Psoas muscle (tissue), 8 donors: ENCODE results near the gene STMN1. TPM values are rescaled to one million over a fixed set of nuclear protein-coding genes. Genes with fewer than 3 reads are reported as not detected.
"Not testable (repeated sequence)": the region's sequence is repeated elsewhere in the genome, so short reads cannot be mapped to it uniquely, and the experiment has no call there.

ENCODE experiments used
- ATAC-seq, 4 donors: fragments of 200-7000 bp; cut with Tn5 transposase; one replicate each; pipeline ENCODE4 v1.9.1; 2020; ENCODE audit warnings: moderate library complexity in 3 of 4, mild to moderate bottlenecking in 2 of 4
- DNase-seq, 2 donors: peaks; one replicate each; pipeline ENCODE4 v3.0.0-alpha.2; 2020
- H3K27ac ChIP-seq: fragments of 200-600 bp; one replicate; pipeline ENCODE4 v1.8.0; 2022
- H3K27me3 ChIP-seq, 3 donors: fragments of 200-600 bp in 1 of 3; one replicate each; pipeline versions ENCODE4 v1.6.1 to v1.8.0; 2013 to 2022; ENCODE audit warnings: low read length in 2 of 3, mild to moderate bottlenecking in 2 of 3, moderate library complexity in 1 of 3; ENCODE audit not compliant: insufficient read depth in 3 of 3
- H3K36me3 ChIP-seq, 2 donors: fragments of 200-600 bp in 1 of 2; one replicate each; pipeline versions ENCODE4 v1.6.1 to v1.8.0; 2013 to 2022; ENCODE audit warnings: low read depth in 1 of 2, mild to moderate bottlenecking in 1 of 2, moderate library complexity in 1 of 2; ENCODE audit not compliant: insufficient read depth in 1 of 2
- H3K4me1 ChIP-seq: fragments of 200-600 bp; one replicate; pipeline ENCODE4 v1.8.0; 2022
- H3K4me3 ChIP-seq: fragments of 200-600 bp; one replicate; pipeline ENCODE4 v1.8.0; 2022; ENCODE audit warnings: mild to moderate bottlenecking
- H3K9me3 ChIP-seq: fragments of 200-600 bp; one replicate; pipeline ENCODE4 v1.8.0; 2022
- CTCF ChIP-seq: fragments of 200-600 bp; IDR thresholded peaks from one replicate; pipeline ENCODE4 v1.8.0; 2022; ENCODE audit warnings: antibody characterized with exemption
- WGBS, 3 donors: extraction: QIAGEN DNeasy Blood & Tissue Kit; methylation state at CpG; one replicate each; pipeline versions ENCODE4 v1.1.6 to v1.1.7; 2013; 5-methylcytosine and 5-hydroxymethylcytosine counted together
- intact Hi-C, 2 donors: fragments of 100-400 bp; cut with DNase I; formaldehyde crosslinking; loops; one replicate each; pipeline versions ENCODE4 v1.11.0 to v1.14.2; 2022
- polyA plus RNA-seq, 3 donors: library from polyadenylated mRNA; stranded (reverse); fragments of 200-250 nt; gene quantifications; one replicate each; pipeline ENCODE4 v1.2.3, GENCODE V29; 2013
- total RNA-seq, 4 donors: library from RNA; stranded (reverse); fragmentation: NEBNext Ultra II Directional in 2 of 4; extraction: Animal tissue kit (Norgen Biotek cat#: 25700) in 2 of 4; gene quantifications; one replicate each; pipeline versions ENCODE4 v1.2.1 to v1.2.4, GENCODE V29; 2021 to 2023
- donor health status: healthy with polysubstance abuse.
- donor health status: DM: no; HTN: no; CAD: no; lungs with moderate emphysema.
- donor health status: Bipolar disorder and iron deficiency.
- donor health status: healthy.
- donor health status: DM: yes; HTN: yes; CAD: no.
- donor health status: DM: no; HTN: no; CAD: no.
- donor health status: DM: no; HTN: no; CAD: no.
- donor health status: DM: yes; HTN: yes; CAD: no.

Gene STMN1
- total and polyA plus RNA-seq, 7 donors, result 7.6 to 29.2 (median 14.3) TPM

- no peak for ATAC-seq
- Histone ChIP-seq H3K36me3 (no peaks in the 10 kb centered on the region), H3K4me1 (no peaks in the 10 kb centered on the region), H3K27me3 (no peaks in the 10 kb centered on the region), H3K27ac (no peak overlapping the region), H3K9me3 (no peaks in the 10 kb centered on the region), H3K4me3 (no peak overlapping the region)
- intact Hi-C loops, result no loop called here
- no peak for TF ChIP-seq CTCF
- 53 to 74% (median 67%) methylated on average over 4 of the region's 4 CpGs for WGBS, 3 donors
- DNase-seq, result no peak
Measured at GRCh38 chr1:25948641-25949040, 42.4 kb upstream of the STMN1 start.

GRCh38 chr1:25947027-25947426, 40.8 kb upstream of the STMN1 start:
- Histone ChIP-seq H3K4me3 (no peak overlapping the region), H3K9me3 (no peaks in the 10 kb centered on the region), H3K36me3 (no peaks in the 10 kb centered on the region), H3K4me1 (no peaks in the 10 kb centered on the region), H3K27me3 (no peaks in the 10 kb centered on the region), H3K27ac (no peak overlapping the region)
- WGBS, 3 donors, result 95 to 99% (median 98%) methylated on average over 2 of the region's 2 CpGs
- ATAC-seq (no peak), DNase-seq (no peak)
- intact Hi-C loops, result no loop called here
- TF ChIP-seq CTCF, result no peak

GRCh38 chr1:25945761-25946160, 39.5 kb upstream of the STMN1 start:
- H3K9me3 ChIP-seq, result no peaks in the 10 kb centered on the region
- no peak overlapping the region for H3K27ac ChIP-seq
- WGBS, 3 donors, result 88 to 92% (median 89%) methylated on average over 5 of the region's 5 CpGs
- H3K4me1 ChIP-seq, result no peaks in the 10 kb centered on the region
- H3K36me3 ChIP-seq, result no peaks in the 10 kb centered on the region
- no peak for ATAC-seq
- TF ChIP-seq CTCF, result no peak
- H3K4me3 ChIP-seq, result no peak overlapping the region
- DNase-seq, result no peak
- no peaks in the 10 kb centered on the region for H3K27me3 ChIP-seq
- intact Hi-C loops, result no loop called here

GRCh38 chr1:25944986-25945385, 38.8 kb upstream of the STMN1 start:
- WGBS, 3 donors, result 86 to 88% (median 87%) methylated on average over 3 of the region's 3 CpGs
- H3K9me3 ChIP-seq, result no peaks in the 10 kb centered on the region
- no peak for ATAC-seq
- no peaks in the 10 kb centered on the region for H3K36me3 ChIP-seq
- TF ChIP-seq CTCF, result no peak
- no peak overlapping the region for H3K27ac ChIP-seq
- H3K4me3 ChIP-seq, result no peak overlapping the region
- DNase-seq, result no peak
- H3K4me1 ChIP-seq, result no peaks in the 10 kb centered on the region
- no peaks in the 10 kb centered on the region for H3K27me3 ChIP-seq
- intact Hi-C loops, result no loop called here

- H3K9me3 ChIP-seq, H3K4me1 ChIP-seq, ATAC-seq, DNase-seq, H3K4me3 ChIP-seq, H3K27me3 ChIP-seq, H3K27ac ChIP-seq, intact Hi-C loops, H3K36me3 ChIP-seq: not testable (repeated sequence)
- 93 to 95% (median 95%) methylated on average over 5 of the region's 5 CpGs for WGBS, 3 donors
Measured at GRCh38 chr1:25943511-25943910, 37.3 kb upstream of the STMN1 start.
